Measurements from ENCODE around the gene STX16. TPM values are rescaled to one million over a fixed set of nuclear protein-coding genes. Genes with fewer than 3 reads are reported as not detected.
A peak's percentile ranks its signal among the peaks of the same experiment; 100 is the strongest.

Gene STX16
- total and polyA plus RNA-seq, 2 of the 13 experiments (the other 11 are each of a cell fraction or from before 2014, with no cell fraction given): 28.0 to 72.7 TPM

DNA sequence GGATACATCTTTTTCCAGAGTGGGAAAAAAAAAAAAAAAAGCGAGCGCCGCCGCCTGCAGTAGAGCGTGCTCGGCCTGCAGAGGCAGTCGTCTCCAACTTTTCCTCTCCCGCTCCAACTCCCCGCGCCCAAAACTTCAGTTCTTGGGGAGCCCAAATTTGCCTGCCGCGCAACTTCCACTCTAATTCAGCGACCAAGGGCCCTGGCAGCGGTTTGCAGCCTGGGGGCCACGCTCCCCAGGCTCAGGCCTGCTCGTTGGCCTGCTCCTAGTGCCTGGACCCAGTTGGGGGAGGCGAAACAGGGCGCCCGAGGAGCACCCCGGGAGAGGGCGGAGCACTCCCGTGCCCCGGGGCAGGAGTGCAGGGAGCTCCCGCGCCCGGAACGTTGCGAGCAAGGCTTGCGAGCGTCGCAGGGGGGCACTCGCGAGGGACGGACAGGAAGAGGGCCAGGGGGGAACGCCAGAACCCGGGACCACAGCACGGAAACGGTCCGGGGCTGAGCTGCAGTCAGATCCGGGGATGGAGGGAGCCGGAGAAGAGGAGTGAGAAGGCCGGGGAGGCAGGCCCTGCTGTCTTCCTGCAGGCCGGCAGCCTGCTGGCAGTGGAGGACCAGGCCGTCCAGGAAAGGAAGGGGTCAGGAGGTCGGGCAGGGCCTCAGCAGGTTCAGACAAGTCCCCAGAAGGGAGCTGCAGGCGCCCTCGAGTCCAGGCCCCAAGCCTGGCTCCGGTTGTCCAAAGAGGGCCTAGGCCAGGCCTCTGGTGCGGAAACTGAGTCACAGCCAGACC, at the start of gene STX16 (continued):
- TF ChIP-seq, protein P1, sequence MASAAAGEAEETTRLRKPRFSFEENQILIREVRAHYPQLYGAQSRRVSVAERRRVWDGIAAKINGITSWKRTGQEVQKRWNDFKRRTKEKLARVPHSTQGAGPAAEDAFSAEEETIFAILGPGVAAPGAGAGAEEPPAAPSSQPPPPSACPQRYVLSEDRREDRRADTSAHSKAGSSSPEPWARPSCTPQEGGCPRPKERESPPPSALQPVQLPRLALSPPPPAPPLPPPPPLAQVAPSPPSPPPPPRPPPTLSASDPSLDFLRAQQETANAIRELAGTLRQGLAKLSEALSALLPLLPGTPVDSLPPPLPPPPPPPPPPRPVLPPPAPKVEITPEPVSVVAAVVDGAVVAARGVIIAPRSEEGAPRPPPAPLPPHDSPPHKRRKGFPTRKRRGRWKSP (CRISPR knock-in tag; IDR thresholded peaks at IDR 0.05): peak; percentile 94
- TF ChIP-seq ZSCAN5A (CRISPR knock-in tag; IDR thresholded peaks at IDR 0.05; ENCODE audit: borderline replicate concordance) (peak; percentile 99), TSC22D2 (CRISPR knock-in tag; IDR thresholded peaks at IDR 0.05; ENCODE audit: borderline replicate concordance) (peak; percentile 96; the same call in 1 of the 2 replicates), ZFP82 (CRISPR knock-in tag; IDR thresholded peaks at IDR 0.05; ENCODE audit: borderline replicate concordance) (peak; percentile 99), SMC3 (IDR thresholded peaks at IDR 0.05; ENCODE audit: low read length) (no peak; the same call in 1 of the 2 replicates), SYNCRIP (IDR thresholded peaks at IDR 0.05; ENCODE audit: insufficient read depth, low read depth, low read length) (no peak), ZBTB8A (CRISPR knock-in tag; IDR thresholded peaks at IDR 0.05; ENCODE audit: borderline replicate concordance, low read depth) (peak; percentile 98), ZNF749 (CRISPR knock-in tag; IDR thresholded peaks at IDR 0.05; ENCODE audit: borderline replicate concordance) (peak; percentile 75), ZNF256 (CRISPR knock-in tag; conservative IDR thresholded peaks at IDR 0.05) (peak; percentile 89), ZNF569 (CRISPR knock-in tag; IDR thresholded peaks at IDR 0.05; ENCODE audit: borderline replicate concordance) (0 out of 2 replicates have a peak, but pooled peaks have one; percentile 75), NR2F1 (CRISPR knock-in tag; IDR thresholded peaks at IDR 0.05) (peak; percentile 79 to 82), TEAD2 (CRISPR knock-in tag; IDR thresholded peaks at IDR 0.05) (peak; percentile 13; the same call in 1 of the 2 replicates), MZF1 (CRISPR knock-in tag; IDR thresholded peaks at IDR 0.05; ENCODE audit: borderline replicate concordance) (peak; percentile 97; the same call in 1 of the 2 replicates), ZNF577 (CRISPR knock-in tag; IDR thresholded peaks at IDR 0.05; ENCODE audit: borderline replicate concordance, low read depth) (no peak; the same call in none of the 2 replicates), ELF3 (CRISPR knock-in tag; IDR thresholded peaks at IDR 0.05) (peak; percentile 96), RBFOX2 (IDR thresholded peaks at IDR 0.05; ENCODE audit: low read depth, low read length) (peak; percentile 97), SMAD1 (CRISPR knock-in tag; IDR thresholded peaks at IDR 0.05; ENCODE audit: borderline replicate concordance, low read depth) (peak; percentile 100), TEAD3 (CRISPR knock-in tag; optimal IDR thresholded peaks at IDR 0.05; ENCODE audit: borderline replicate concordance) (peak; percentile 86), MBNL3 (CRISPR knock-in tag; conservative IDR thresholded peaks at IDR 0.05) (no peak)
- TF ChIP-seq, protein P2, sequence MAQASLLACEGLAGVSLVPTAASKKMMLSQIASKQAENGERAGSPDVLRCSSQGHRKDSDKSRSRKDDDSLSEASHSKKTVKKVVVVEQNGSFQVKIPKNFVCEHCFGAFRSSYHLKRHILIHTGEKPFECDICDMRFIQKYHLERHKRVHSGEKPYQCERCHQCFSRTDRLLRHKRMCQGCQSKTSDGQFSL (CRISPR knock-in tag; IDR thresholded peaks at IDR 0.05): peak; percentile 96
- TF ChIP-seq, protein P3, sequence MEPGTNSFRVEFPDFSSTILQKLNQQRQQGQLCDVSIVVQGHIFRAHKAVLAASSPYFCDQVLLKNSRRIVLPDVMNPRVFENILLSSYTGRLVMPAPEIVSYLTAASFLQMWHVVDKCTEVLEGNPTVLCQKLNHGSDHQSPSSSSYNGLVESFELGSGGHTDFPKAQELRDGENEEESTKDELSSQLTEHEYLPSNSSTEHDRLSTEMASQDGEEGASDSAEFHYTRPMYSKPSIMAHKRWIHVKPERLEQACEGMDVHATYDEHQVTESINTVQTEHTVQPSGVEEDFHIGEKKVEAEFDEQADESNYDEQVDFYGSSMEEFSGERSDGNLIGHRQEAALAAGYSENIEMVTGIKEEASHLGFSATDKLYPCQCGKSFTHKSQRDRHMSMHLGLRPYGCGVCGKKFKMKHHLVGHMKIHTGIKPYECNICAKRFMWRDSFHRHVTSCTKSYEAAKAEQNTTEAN (CRISPR knock-in tag; conservative IDR thresholded peaks at IDR 0.05): peak; percentile 73; the same call in 1 of the 2 replicates
